ENCODE measurements around the gene PRAME.
"Not testable (repeated sequence)": the region's sequence is repeated elsewhere in the genome, so short reads cannot be mapped to it uniquely, and the experiment has no call there.

PRAME gene

GRCh38 chr22:22558972-22559603, at the start of gene PRAME:
PRAME (minus strand) TSS chr22:22559265; CDS start chr22:22556832, 2,433 bp downstream.
- peak; percentile 29 for DNase-seq (ENCODE audit: low read depth)

GRCh38 chr22:22608022-22608421, 49.0 kb upstream of the PRAME start:
- not testable (repeated sequence) for DNase-seq (ENCODE audit: low read depth)

GRCh38 chr22:22605074-22605404, 46.0 kb upstream of the PRAME start:
- DNase-seq (ENCODE audit: low read depth), result no peak

- DNase-seq (ENCODE audit: low read depth), result no peak
Observed at GRCh38 chr22:22604326-22605073, 45.4 kb upstream of the PRAME start.

GRCh38 chr22:22603470-22603947, 44.4 kb upstream of the PRAME start:
- DNase-seq (ENCODE audit: low read depth), result no peak

GRCh38 chr22:22600531-22601261, 41.6 kb upstream of the PRAME start:
- DNase-seq (ENCODE audit: low read depth), result no peak

GRCh38 chr22:22599248-22599647, 40.2 kb upstream of the PRAME start:
- DNase-seq (ENCODE audit: low read depth), result no peak

- DNase-seq (ENCODE audit: low read depth), result no peak
Observed at GRCh38 chr22:22598144-22598543, 39.1 kb upstream of the PRAME start.

- no peak for DNase-seq (ENCODE audit: low read depth)
Observed at GRCh38 chr22:22595001-22595835, 36.2 kb upstream of the PRAME start.

- peak; percentile 28 for DNase-seq (ENCODE audit: low read depth)
Observed at GRCh38 chr22:22593964-22594656, 35.0 kb upstream of the PRAME start.

GRCh38 chr22:22593250-22593649, 34.2 kb upstream of the PRAME start:
- DNase-seq (ENCODE audit: low read depth), result no peak

- DNase-seq (ENCODE audit: low read depth), result no peak
Observed at GRCh38 chr22:22591348-22592299, 32.6 kb upstream of the PRAME start.

GRCh38 chr22:22590136-22590891, 31.2 kb upstream of the PRAME start:
- no peak for DNase-seq (ENCODE audit: low read depth)

- DNase-seq (ENCODE audit: low read depth), result no peak
Observed at GRCh38 chr22:22588485-22589164, 29.6 kb upstream of the PRAME start.

GRCh38 chr22:22587577-22588188, 28.6 kb upstream of the PRAME start:
- no peak for DNase-seq (ENCODE audit: low read depth)

- DNase-seq (ENCODE audit: low read depth), result no peak
Observed at GRCh38 chr22:22584722-22585121, 25.7 kb upstream of the PRAME start.

GRCh38 chr22:22583030-22583429, 24.0 kb upstream of the PRAME start:
- no peak for DNase-seq (ENCODE audit: low read depth)

- DNase-seq (ENCODE audit: low read depth), result not testable (repeated sequence)
Observed at GRCh38 chr22:22581524-22581923, 22.5 kb upstream of the PRAME start.
